Measurements from ENCODE around the gene CT83. TPM values are rescaled to one million over a fixed set of nuclear protein-coding genes. Genes with fewer than 3 reads are reported as not detected.

Gene CT83
- total and polyA plus RNA-seq, 9 donors = not detected

GRCh38 chrX:116449156-116449555 is 13.6 kb downstream of the CT83 start:
- intact Hi-C loops (cut with DNase I) = no loop called here
- Histone ChIP-seq H3K27ac (no peak overlapping the region), H3K36me3 (no peaks in the 10 kb centered on the region), H3K27me3 (no peaks in the 10 kb centered on the region), H3K4me1 (ENCODE audit: insufficient read depth) (no peaks in the 10 kb centered on the region), H3K9me3 (no peaks in the 10 kb centered on the region), H3K4me3 (no peak overlapping the region)
- DNase-seq = no peak
- TF ChIP-seq POLR2A (IDR thresholded peaks at IDR 0.05) (no peak), CTCF (IDR thresholded peaks at IDR 0.05) (no peak), EP300 (IDR thresholded peaks at IDR 0.05) (no peak)
- 47 to 57% (median 52%) methylated on average over 2 of the region's 2 CpGs for WGBS, 3 donors

DNA sequence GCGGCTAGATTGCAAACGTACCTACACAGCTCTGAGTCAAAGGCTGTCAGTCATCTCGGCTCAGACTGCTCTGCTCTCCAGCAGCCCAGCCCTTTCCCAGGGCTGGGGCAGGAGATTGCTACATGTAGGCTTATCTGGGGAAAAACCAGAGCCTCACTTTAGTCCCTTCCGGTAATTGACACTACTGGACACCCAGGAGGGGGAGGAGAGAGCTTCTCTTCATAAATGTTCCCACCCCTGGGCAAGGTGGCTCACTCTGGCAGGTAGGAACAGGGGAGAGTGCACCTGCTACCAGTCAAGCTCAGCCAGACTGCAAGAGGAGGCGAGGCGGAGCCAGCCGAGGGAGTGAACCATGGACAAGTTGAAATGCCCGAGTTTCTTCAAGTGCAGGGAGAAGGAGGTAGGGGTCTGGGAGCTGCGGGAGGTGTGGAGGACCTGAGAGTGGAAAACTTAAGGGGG is 26.4 kb downstream of the CT83 start, which contains the start of gene SLC6A14:
Gene SLC6A14 (plus strand): TSS at position 249 of the 459 bp plus-strand sequence. CDS start 104 bp downstream, at position 353.
- H3K9me3 ChIP-seq = no peaks in the 10 kb centered on the region
- no peak for DNase-seq
- 53 to 66% (median 57%) methylated on average over 9 of the region's 9 CpGs for WGBS, 3 donors
- intact Hi-C loops (cut with DNase I) = no loop called here
- TF ChIP-seq EP300 (IDR thresholded peaks at IDR 0.05) (no peak), CTCF (IDR thresholded peaks at IDR 0.05) (no peak), POLR2A (IDR thresholded peaks at IDR 0.05) (no peak)
- no peaks in the 10 kb centered on the region for H3K27me3 ChIP-seq
- H3K36me3 ChIP-seq = no peaks in the 10 kb centered on the region
- no peak within 1 kb of the TSS for H3K27ac ChIP-seq
- H3K4me3 ChIP-seq = no peak within 1 kb of the TSS
- H3K4me1 ChIP-seq (ENCODE audit: insufficient read depth) = no peaks in the 10 kb centered on the region

- intact Hi-C loops (cut with DNase I) = no loop called here
- no peaks in the 10 kb centered on the region for H3K27me3 ChIP-seq
- no peak overlapping the region for H3K4me3 ChIP-seq
- H3K36me3 ChIP-seq = no peaks in the 10 kb centered on the region
- H3K27ac ChIP-seq = no peak overlapping the region
- TF ChIP-seq EP300 (IDR thresholded peaks at IDR 0.05) (no peak), CTCF (IDR thresholded peaks at IDR 0.05) (no peak), POLR2A (IDR thresholded peaks at IDR 0.05) (no peak)
- H3K4me1 ChIP-seq (ENCODE audit: insufficient read depth) = no peaks in the 10 kb centered on the region
- no peak for DNase-seq
- H3K9me3 ChIP-seq = no peaks in the 10 kb centered on the region
These were observed 27.2 kb downstream of the CT83 start for GRCh38 chrX:116435597-116435996.

DNA sequence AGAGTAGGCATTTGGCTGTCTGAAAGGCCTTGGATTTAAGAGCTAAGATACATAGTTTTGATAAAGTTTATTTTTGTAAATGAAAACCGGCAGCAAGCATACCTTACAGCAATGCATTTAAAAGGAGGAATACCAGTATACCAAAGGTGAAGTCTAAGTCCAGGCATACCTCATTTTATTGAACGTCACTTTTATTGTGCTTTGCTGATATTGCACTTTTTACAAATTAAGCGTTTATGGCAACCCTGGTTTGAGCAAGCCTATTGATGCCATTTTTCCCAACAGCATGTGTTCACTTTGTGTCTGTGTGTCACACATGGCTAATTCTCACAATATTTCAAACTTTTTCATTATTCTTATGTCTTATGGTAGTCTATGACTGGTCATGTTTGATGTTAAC is 34.8 kb downstream of the CT83 start:
- Histone ChIP-seq H3K27me3 (no peaks in the 10 kb centered on the region), H3K27ac (no peak overlapping the region), H3K4me1 (ENCODE audit: insufficient read depth) (no peaks in the 10 kb centered on the region), H3K9me3 (no peaks in the 10 kb centered on the region), H3K36me3 (no peaks in the 10 kb centered on the region), H3K4me3 (no peak overlapping the region)
- 75 to 79% (median 77%) methylated on average over 3 of the region's 3 CpGs for WGBS, 3 donors
- intact Hi-C loops (cut with DNase I) = no loop called here
- DNase-seq = no peak
- TF ChIP-seq CTCF (IDR thresholded peaks at IDR 0.05) (no peak), POLR2A (IDR thresholded peaks at IDR 0.05) (no peak), EP300 (IDR thresholded peaks at IDR 0.05) (no peak)

All from ovary (tissue), 9 donors.